DMS53 treated with DMSO at 0.1 percent for 48 hours (cell line): ENCODE results near the gene NDUFB8.
"Not testable (repeated sequence)": the region's sequence is repeated elsewhere in the genome, so short reads cannot be mapped to it uniquely, and the experiment has no call there.

Experiments
- DNase-seq: peaks from one replicate; lab custom pipeline; 2025; ENCODE audit not compliant: unreplicated experiment; lab: John Stamatoyannopoulos, UW

NDUFB8 gene

GRCh38 chr10:100529475-100530298 is at the start of gene NDUFB8:
TSS of gene NDUFB8 (minus strand) at chr10:100529871. CDS start at chr10:100529851, 20 bp downstream.
- peak; percentile 74 for DNase-seq

DNA sequence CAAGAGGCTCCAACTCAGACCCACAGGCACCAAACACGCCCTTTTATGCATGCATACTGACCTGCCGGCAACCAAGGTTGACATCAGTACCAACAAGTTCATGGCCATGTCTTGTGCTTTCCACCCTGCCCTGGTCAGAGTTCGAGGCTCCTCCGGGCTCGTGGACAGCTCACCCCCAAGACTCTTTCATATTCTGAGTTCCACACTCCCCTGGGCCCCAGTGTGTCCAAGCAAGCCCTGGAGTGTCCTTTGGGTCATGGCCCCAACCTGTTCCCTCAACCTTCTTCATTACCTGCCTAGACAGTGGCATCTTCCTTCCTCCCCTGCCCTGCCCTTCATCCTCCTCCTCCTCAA is 46.6 kb upstream of the NDUFB8 start:
- DNase-seq, result no peak

DNA sequence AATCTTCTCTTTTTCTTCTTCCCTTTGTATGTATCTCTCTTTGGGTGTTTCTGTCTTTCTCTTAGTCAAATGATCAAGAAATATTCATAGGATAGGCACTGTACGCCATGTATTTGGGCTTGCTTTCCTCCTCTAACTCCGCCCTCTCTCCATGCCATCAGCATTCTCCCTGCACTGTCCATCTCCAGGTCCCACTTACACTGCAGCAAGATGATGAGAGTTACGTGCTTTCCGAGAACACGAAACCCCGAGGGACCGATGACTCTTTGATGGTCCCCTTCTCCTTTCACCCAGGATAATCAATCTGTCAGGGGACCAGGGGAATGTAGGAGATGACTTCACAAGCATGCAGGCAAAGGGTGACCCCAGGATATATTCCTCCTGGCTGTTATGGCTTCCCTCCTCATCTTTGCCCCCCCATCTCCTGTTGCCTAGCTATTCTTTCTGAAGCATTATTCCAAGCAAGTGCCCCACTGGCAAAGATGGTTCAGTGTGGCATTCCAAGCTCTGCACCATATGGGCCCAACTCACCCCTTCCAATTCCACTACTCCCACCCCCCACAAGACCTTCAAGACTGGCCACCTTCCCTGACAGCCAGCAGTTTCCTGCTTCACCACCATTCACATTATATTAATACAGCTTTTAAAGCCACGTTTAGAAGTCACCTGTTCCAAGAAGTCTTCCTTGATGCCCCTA is 46.1 kb upstream of the NDUFB8 start:
- no peak for DNase-seq

DNA sequence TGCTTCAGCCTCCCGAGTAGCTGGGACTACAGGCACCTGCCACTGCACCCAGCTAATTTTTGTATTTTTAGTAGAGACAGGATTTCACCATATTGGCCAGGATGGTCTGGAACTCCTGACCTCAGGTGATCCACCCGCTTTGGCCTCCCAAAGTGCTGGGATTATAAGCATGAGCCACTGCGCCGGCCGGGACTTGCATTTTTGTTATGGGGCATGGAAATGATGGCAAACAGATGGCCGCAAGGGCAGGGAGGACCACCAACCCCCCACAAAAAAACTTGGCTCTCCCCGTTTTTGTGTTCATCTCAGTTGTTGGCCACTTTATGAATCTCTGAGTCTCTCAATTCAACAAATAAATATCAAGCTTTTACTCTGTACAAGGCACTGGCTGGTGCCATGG is 45.5 kb upstream of the NDUFB8 start:
- DNase-seq, result not testable (repeated sequence)

DNA sequence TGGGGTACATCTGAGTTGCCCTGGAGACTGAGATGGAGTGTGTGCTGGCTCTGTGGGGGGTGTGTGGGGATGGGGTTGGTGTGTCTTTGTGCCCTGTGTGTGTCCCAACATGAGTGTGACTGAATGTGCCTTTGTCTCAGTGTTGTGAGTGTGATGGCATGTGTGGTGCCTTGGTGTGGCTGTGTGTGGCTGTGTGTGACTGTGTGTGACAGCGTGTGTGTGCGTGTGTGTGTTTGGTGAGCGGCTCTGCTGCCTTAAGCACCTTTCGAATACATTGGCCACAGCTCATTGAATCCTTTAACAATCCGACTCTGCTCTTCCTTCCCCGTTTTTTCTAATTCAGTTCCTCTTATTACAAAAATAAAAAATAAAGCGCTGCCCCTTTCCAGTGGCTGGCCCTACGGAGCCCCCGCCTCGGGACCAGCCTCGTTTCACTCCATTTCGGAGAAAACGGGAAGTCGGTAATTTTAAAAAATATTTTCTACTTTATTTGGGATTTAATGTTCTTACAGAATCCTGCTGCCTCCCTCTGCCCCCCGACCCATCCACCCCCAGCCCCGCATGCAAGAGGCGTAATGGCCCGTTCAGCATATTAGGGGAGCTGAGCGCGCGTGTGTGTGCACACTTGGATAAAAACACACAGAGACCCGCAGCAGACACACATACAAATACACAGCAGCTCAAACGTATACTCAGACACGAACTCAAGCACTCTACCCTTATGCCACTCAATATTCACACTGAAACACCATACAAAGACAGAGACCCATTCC is 41.6 kb upstream of the NDUFB8 start:
- DNase-seq, result no peak

- no peak for DNase-seq
These were observed 40.8 kb upstream of the NDUFB8 start for GRCh38 chr10:100570506-100570905.

DNA sequence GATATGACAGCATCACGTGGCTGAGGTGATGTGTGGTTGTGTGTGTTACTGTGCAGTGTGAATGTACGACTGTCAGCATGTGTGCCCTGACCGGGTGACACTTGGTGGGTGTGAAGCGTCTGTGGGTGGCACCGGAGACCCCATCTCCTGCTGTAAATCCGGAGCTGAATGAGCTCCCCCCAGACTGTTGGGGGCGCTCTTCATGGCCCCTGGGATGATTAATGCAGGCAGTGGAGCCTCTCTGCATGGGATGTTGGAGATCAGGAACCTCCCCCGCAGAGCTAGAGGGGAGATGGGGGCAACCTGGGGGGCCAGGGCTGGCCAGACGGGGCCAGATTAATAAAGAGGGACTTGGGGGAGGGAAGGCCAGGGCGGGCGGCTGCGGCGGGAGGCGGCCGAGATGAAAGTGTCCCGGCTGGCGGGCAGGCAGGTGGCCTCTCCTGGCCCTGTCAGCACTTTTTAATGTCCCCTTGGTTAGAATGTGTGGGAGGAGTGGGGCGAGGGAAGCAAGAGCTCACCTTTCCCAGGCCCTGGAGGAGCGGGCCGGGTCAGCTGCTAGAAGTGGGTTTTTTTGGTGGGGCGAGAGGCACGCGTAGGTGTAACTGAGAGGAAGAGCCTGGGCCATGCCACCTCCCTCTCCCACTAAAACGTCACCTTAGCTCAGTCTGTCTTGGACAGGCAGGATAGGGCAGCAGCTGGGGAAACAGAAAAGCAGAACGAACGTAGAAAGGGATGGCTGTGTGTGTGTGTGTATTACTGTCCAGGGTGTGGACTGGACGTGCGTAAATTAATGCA is 40.2 kb upstream of the NDUFB8 start:
- no peak for DNase-seq

GRCh38 chr10:100568912-100569311 is 39.2 kb upstream of the NDUFB8 start:
- DNase-seq, result no peak

DNA sequence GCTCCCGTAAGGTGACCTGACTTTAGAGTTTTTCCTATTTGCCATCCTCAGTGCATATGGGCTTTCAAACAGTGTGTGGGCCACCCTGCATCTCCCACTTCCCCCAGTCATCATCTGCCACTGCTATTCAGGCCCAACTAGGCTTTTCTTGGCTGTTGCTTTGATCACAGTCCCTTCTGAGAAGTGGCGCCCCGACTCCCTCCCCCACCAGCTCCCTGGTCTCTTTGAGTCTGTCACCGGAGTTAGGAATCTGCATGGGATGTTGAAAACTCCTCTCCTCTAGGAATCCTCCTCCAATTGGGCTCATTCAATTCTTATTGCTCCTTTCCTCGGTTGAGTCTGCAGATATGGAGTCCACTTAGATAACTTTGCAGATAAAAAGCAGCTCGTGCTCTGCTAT is 38.2 kb upstream of the NDUFB8 start:
- DNase-seq, result no peak

DNA sequence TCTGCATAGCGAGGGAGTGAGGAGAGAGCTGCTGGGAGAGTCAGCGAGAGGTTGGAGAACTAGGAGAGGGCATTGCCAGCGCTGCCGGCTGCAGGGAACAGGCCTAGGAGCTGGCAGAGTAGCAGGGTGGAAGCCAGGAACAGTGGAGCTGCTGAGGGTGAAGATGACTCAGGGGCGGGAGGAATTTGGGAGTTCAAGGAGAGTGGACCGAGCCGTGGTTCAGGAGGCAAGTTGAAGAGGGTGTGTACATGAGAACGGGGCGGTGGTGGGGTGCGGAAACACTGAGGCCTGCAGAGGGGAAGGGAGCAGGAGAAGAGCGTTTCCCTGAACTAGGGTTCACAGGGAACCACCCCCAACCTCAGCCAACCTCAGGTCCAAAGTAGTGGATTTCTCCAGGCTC is 37.6 kb upstream of the NDUFB8 start:
- no peak for DNase-seq

- DNase-seq, result no peak
These were observed 36.9 kb upstream of the NDUFB8 start for GRCh38 chr10:100566561-100566960.

DNA sequence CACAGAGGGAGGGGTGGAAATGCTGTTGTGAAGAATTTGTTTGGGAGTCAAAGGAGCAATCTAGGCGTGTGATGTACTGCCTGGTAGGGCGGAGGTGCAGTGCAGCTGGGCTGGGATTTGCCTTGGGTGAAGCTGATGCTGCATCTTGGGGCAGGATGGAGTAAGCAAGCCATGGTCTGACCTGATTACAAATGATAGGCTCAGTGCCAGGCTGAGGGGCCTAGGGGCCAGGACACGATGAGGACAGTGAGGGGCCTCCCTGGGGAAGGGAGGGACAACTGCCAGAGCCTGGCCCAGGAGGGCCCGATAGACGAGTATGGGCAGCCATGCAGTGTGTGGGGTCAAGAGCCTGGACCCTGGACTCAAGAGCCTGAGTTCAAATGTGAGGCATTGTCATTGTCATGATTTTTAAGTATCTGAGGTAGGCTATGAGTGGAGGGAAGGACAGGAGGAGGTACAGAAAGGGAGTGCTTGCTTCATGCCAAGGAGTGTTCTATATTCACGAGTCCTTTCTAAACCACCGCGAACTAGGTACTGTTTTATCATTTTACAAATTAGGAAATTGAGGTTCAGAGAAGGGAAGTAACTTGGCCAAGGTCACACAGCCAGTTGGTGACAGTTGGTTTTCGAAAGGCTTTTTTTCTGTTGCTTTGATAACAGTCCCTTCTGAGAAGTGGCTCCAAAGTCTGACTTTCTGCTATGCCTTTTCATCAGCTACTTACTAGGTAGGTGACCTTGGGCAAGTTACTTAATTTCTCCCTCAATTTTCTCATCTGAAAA is 35.7 kb upstream of the NDUFB8 start:
- no peak for DNase-seq

GRCh38 chr10:100562008-100562672 is 32.5 kb upstream of the NDUFB8 start:
- DNase-seq, result peak; percentile 57

DNA sequence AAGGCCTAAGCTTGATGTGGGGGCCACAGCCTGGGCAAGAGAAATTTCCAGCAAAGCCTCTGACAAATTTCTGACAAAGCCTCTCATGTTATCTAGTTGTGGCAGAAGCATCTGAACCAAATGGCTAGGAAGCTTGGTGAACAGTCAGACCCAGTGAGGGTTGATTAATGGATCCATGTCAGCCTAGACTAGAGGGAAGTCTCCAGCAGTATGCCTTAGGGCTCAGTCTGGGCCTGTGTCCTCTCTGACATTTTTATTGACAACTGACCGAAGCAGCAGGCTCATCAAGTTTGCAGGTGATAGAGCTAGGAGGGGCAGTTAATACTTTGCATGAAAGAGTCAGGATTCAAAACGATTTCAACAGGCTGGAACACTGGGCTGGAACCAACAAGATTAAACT is 31.3 kb upstream of the NDUFB8 start:
- no peak for DNase-seq

- no peak for DNase-seq
These were observed 30.6 kb upstream of the NDUFB8 start for GRCh38 chr10:100560248-100560647.

DNA sequence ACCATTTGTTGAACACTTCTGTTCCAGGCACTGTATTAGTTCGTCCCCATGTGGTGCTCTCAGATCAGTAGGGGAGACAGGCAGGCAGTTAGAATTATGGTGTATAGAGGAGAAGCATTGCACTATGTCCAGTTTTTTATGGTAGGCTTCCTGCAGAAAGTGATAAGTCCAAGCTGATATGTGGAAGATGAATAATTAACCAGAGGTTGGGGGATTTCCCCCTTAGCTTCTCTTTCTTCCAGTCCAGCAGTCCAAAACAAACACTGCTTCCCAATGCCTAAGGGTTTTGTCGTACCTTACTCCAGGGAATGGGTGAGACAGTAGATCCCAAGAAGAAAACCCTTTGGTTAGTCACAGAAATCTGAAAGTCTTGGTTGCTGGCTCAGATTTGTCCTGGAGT is 25.2 kb upstream of the NDUFB8 start:
- DNase-seq, result no peak

GRCh38 chr10:100553929-100554328 is 24.3 kb upstream of the NDUFB8 start:
- no peak for DNase-seq

DNA sequence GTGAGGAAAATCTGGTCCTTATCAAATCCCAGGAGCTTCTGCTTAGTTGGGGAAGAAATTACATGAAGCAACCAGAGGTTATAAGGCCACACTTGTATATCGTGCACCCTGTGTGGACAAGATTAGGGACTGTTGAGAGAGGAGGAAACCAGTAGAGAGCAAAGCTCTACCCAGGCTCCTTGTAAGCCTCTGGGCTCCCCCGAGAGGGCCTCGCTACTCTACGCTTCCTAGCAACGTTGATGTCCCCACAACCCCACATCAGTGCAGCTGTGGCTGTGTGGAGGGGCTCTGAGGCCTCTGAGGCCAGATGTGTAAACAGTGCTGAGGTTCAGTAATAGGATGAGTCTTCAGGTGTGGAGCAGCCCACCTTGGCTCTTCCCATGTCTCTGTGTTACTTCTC is 22.1 kb upstream of the NDUFB8 start:
- DNase-seq, result no peak

DNA sequence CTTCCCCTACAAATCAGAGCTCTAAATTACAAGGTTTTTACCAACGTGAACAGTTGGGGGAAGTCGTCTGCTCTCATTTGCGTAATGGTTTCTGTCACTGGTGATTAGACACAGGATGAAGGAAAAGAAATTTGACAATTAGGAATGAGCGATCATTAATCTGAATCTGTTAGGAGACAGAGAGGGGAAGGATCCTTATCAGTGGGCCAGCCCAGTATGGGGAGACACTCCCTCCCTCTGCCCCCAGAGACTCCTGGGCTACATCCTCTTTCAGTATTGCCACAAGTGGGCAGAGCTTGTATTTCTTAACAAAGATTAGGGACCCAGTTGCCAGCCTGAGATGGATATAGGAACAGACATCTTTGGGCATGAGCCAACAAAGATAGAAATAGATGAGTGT is 21.5 kb upstream of the NDUFB8 start:
- DNase-seq, result no peak

DNA sequence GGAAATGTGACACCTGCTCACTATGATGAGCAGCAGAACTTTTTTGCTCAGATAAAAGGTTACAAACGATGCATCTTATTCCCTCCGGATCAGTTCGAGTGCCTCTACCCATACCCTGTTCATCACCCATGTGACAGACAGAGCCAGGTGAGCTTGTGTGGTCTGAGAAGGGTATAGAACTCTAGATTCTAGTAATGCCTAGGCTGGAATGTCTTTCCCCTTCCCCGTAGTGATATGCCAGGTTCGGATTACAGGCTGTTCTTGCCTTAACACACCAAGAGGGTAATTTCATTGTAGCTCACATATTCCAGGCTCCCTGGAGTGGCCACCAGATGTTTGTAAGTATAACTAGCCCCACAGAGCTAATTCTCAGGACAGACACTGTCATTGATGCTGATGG is 15.3 kb upstream of the NDUFB8 start:
- DNase-seq, result no peak
